Left ventricle myocardium inferior (tissue), 1 donor: ENCODE data around the gene CCDC170. TPM values are rescaled to one million over a fixed set of nuclear protein-coding genes. Genes with fewer than 3 reads are reported as not detected.

Experiments
- DNase-seq: peaks from one replicate; pipeline ENCODE4 v3.0.0-alpha.2; 2020
- H3K27ac ChIP-seq: fragments of 200-600 bp; replicated peaks from 2 replicates; pipeline ENCODE4 v1.8.0; 2021
- H3K27me3 ChIP-seq: fragments of 200-600 bp; 2 replicates; pipeline ENCODE4 v1.8.0; 2021; ENCODE audit warnings: low read depth
- H3K36me3 ChIP-seq: fragments of 200-600 bp; 2 replicates; pipeline ENCODE4 v1.8.0; 2021
- H3K4me1 ChIP-seq: fragments of 200-600 bp; 2 replicates; pipeline ENCODE4 v1.8.0; 2021
- H3K4me3 ChIP-seq: fragments of 200-600 bp; 2 replicates; pipeline ENCODE4 v1.8.0; 2021; ENCODE audit warnings: mild to moderate bottlenecking, moderate library complexity
- H3K9me3 ChIP-seq: fragments of 200-600 bp; replicated peaks from 2 replicates; pipeline ENCODE4 v1.8.0; 2021
- intact Hi-C: fragments of 100-400 bp; cut with micrococcal nuclease; formaldehyde crosslinking; loops from one replicate; pipeline ENCODE4 v1.11.0; 2022
- total RNA-seq: library from RNA; stranded (reverse); fragmentation: NEBNext Ultra II Directional; extraction: Animal tissue kit (Norgen Biotek cat#: 25700); gene quantifications from one replicate; pipeline ENCODE4 v1.2.1, GENCODE V29; 2021
- TF ChIP-seq, protein P1 (sequence below): fragments of 200-600 bp; IDR thresholded peaks from 2 replicates; pipeline ENCODE4 v1.8.0; 2021; ENCODE audit warnings: antibody characterized with exemption, mild to moderate bottlenecking, borderline replicate concordance
- donor health status: DM: no; HTN: yes; CAD: no; lungs with severe emphysema.

The CCDC170 gene
- total RNA-seq, 1 donor from 2014 or later: 0.36 TPM

DNA sequence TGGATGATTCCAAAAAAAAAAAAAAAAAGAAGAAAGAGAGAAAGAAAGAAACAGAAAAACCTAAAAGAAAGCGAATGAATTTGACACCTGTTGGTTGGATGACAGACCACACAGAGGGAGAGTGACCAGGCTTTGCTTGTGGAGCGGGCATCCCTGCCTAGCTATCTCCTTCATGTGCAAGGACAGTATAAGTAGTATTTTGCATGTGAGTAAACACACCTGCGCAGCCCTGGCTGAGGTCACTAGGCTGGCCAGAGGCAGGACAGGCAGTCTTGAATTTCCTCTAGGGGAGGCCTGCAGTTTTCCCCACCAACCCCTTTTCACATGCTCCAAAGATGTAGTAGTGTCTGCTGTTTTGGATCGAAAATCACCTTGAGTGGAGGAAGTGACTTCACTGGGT lies 126.4 kb downstream of the CCDC170 start:
- no peak for DNase-seq
- no peak overlapping the region for H3K27ac ChIP-seq
- H3K36me3 ChIP-seq: no peaks in the 10 kb centered on the region
- TF ChIP-seq, protein P1, sequence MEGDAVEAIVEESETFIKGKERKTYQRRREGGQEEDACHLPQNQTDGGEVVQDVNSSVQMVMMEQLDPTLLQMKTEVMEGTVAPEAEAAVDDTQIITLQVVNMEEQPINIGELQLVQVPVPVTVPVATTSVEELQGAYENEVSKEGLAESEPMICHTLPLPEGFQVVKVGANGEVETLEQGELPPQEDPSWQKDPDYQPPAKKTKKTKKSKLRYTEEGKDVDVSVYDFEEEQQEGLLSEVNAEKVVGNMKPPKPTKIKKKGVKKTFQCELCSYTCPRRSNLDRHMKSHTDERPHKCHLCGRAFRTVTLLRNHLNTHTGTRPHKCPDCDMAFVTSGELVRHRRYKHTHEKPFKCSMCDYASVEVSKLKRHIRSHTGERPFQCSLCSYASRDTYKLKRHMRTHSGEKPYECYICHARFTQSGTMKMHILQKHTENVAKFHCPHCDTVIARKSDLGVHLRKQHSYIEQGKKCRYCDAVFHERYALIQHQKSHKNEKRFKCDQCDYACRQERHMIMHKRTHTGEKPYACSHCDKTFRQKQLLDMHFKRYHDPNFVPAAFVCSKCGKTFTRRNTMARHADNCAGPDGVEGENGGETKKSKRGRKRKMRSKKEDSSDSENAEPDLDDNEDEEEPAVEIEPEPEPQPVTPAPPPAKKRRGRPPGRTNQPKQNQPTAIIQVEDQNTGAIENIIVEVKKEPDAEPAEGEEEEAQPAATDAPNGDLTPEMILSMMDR: no peak
- H3K4me1 ChIP-seq: no peaks in the 10 kb centered on the region
- intact Hi-C loops: no loop called here
- H3K4me3 ChIP-seq: no peak overlapping the region
- peaks cover 11% of the 10 kb centered on the region for H3K27me3 ChIP-seq
- H3K9me3 ChIP-seq: peaks cover 4% of the 10 kb centered on the region

DNA sequence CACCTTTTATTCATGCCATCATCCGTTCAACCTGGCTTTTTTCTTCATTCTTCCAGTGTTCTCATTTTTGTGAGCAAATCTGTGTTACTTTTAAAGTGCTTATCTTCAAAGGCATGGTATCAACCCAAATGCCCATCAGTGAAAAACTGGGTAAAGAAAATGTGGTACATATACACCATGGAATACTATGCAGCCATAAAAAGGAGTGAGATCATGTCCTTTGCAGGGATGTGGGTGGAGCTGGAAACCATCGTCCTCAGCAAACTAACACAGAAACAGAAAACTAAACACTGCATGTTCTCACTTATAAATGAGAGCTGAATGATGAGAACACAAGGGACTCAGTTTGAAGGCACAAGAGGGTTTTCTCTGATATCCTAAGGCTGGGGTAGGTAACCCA lies 130.3 kb downstream of the CCDC170 start:
- peaks cover 10% of the 10 kb centered on the region for H3K27me3 ChIP-seq
- H3K4me1 ChIP-seq: no peaks in the 10 kb centered on the region
- H3K27ac ChIP-seq: no peak overlapping the region
- H3K9me3 ChIP-seq: peaks cover 4% of the 10 kb centered on the region
- H3K4me3 ChIP-seq: no peak overlapping the region
- TF ChIP-seq, protein P1: no peak
- no peaks in the 10 kb centered on the region for H3K36me3 ChIP-seq
- no peak for DNase-seq
- intact Hi-C loops: no loop called here

DNA sequence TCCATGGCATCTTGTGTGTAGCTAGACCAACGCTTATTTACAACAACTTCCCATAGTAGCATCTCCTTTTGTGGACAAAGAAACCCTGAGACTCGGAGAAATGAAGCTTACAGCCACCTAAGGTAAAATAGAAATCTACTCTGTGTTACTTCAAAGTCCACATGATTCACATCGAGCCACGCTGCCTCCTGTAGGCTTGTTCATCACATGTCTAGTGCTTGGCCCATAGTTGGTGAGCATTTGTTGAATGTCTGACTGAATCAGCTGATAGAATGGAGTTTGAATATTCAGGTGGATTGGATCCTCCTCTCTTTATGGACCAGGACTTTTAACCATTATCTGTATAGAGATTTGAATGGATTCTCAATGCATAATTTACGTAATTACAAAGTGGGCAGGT lies 130.7 kb downstream of the CCDC170 start:
- TF ChIP-seq, protein P1: no peak
- intact Hi-C loops: no loop called here

DNA sequence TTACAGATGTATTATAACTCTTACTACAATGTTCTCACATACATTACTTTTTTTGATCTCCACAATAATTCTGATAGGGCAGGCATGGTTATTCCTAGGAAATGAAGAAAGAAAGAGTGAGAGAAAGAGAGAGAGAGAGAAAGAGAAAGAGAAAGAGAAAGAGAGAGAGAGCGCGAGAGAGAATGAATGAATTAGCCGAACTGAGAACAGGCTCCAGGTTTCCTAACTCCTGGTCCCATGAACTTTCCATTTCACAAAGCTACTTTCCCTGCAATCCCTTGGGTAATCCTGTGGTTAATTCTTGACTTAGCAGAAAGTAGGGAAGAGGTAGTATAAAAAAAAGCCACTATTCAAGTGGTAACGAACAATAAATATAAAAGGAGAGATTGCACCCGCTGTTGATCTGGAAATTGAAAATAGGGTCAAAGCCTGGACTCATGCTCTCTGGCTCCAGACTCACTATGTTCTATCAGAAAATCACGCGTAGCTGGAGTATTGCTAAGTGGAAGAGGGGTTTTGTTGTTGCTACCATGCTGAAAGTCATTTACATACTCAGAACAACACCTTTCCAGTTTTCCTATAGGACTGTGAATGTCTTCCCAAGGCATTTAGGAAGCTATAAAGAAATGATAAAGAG lies 131.2 kb downstream of the CCDC170 start:
- no peak for DNase-seq
- TF ChIP-seq, protein P1: no peak
- Histone ChIP-seq H3K4me3 (no peak overlapping the region), H3K27ac (no peak overlapping the region), H3K36me3 (no peaks in the 10 kb centered on the region), H3K9me3 (peaks cover 4% of the 10 kb centered on the region), H3K4me1 (no peaks in the 10 kb centered on the region), H3K27me3 (peaks cover 10% of the 10 kb centered on the region)
- intact Hi-C loops: no loop called here

More for the DNA sequence above, 130.7 kb downstream of the CCDC170 start:
- Histone ChIP-seq H3K9me3 (peaks cover 4% of the 10 kb centered on the region), H3K4me1 (no peaks in the 10 kb centered on the region), H3K4me3 (no peak overlapping the region), H3K27ac (no peak overlapping the region), H3K27me3 (peaks cover 10% of the 10 kb centered on the region), H3K36me3 (no peaks in the 10 kb centered on the region)
- no peak for DNase-seq

DNA sequence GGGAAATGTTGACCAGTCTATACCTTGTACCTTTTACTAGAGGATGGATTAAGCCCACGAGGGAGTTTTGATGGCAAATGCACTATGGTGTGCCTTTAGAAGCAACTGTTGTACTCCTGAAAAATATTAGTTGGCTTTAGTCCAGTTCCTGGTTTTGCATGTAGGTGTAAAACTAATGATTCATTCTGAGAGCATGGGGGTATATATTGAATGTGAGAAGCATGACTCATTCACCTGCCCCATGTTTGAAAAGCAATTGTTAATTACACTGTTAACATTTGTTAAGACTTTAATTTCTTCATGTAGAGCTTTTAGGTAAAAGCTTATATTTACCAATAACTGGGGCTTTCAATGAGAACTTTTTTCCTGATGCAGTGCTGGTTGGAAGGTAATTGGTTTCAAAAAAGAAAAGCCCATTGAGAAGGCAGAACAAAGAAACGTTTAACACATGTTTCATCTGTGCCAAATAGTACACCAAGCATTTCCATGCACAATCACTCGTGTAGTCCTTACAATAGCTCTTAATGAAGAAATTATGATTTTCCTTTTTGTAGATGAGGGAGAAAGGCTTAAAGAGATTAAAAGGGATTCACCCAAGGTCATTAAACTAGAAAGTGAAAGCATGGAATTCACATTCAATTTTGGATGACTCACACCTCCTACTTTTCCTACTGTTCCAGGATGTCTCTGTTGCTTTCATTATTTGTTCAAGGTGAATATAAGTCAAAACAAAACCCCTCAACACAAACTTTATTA lies 134.1 kb downstream of the CCDC170 start:
- H3K27me3 ChIP-seq: peaks cover 4% of the 10 kb centered on the region
- H3K9me3 ChIP-seq: peaks cover 4% of the 10 kb centered on the region
- H3K4me1 ChIP-seq: no peaks in the 10 kb centered on the region
- intact Hi-C loops: no loop called here
- H3K36me3 ChIP-seq: no peaks in the 10 kb centered on the region
- no peak overlapping the region for H3K27ac ChIP-seq
- TF ChIP-seq, protein P1: no peak
- no peak for DNase-seq
- H3K4me3 ChIP-seq: no peak overlapping the region
